Umbilical cord (tissue), 2 donors: ENCODE data around the gene LDLRAD3. TPM values are rescaled to one million over a fixed set of nuclear protein-coding genes. Genes with fewer than 3 reads are reported as not detected.

Source experiments
- DNase-seq: peaks from one replicate; pipeline ENCODE4 v3.0.0-alpha.2; 2015; ENCODE audit warnings: low spot score
- total RNA-seq: library from RNA; depleted of rRNA; stranded (reverse); fragments of >200 nt; gene quantifications from one replicate; pipeline ENCODE4 v1.2.3, GENCODE V29; 2014; ENCODE audit warnings: low replicate concordance; ENCODE audit not compliant: insufficient read depth

LDLRAD3 gene
- total RNA-seq, 1 donor from 2014 or later: 28.9 TPM

DNA sequence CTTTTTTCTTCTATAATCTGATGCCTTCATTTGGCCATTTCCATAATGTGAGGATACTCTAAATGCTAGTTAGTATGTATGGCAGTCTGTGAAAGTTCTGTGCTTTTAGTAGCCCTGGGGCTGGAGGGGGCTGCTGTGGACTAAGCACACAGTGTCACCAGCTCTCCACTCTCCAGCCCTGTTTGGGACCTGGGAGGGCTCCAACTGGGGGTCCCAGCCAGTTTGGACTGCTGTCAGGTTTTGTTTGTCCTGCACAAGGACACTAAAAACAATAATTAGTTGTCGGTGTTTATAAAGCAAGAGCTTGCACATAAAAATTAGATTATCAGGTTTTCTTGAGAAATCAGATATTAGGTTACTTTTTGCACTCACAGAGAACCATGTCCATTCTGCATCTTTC, 103.1 kb downstream of the LDLRAD3 start:
- DNase-seq: no peak

DNA sequence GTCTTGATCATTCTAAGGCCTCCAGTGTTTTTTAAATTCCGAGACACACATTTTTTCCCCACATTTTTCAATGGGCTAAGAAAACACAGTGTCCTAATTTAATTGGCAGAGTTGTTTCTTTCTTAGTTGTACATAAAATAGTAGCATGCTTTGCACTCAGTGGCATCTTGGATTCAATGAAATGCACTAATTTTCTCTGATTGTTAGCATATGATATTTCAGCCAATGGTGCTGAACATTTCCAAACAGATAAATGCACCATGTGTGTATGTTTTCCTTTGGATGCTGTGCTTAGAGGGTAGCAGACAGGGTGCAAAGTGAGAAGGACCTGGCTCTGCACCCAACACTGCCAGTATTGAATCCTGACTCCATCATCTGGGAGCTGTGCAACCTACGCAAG, 103.5 kb downstream of the LDLRAD3 start:
- DNase-seq: no peak

DNA sequence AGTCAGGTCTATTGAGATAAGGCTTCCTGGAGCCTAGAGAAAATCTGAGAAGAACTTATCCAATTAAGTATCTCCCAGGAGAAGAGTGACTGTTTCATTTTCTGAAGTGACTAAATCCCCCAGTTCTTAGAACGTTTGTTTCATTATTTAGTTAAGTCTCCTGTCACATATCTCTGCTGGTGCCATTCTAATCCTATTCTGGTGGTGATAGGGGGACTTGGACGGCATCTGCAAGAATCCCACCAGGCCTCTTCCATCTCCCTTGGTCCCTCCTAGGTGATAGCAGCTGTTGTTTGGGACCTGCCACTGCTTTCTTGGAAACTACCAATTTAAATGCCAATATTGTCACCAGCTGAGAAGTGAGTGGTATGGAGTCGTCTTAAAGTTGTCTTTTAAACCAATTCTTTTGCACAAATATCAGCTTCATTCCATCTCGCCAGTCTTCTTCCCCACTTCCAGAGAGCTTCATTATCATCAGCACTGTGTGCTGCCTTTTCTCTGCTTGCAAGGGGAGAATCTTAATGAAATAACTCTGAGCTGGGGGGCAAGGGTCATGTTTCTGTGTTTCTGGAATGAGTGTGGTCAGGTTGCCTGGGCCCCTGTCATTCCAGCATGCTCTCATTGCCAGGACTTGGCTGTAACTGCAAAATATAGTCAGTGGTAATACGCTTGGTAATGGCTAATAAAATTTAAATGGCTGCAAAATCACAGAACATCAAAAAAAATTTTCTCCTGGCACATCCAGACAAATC, 104.8 kb downstream of the LDLRAD3 start:
- DNase-seq: no peak

DNA sequence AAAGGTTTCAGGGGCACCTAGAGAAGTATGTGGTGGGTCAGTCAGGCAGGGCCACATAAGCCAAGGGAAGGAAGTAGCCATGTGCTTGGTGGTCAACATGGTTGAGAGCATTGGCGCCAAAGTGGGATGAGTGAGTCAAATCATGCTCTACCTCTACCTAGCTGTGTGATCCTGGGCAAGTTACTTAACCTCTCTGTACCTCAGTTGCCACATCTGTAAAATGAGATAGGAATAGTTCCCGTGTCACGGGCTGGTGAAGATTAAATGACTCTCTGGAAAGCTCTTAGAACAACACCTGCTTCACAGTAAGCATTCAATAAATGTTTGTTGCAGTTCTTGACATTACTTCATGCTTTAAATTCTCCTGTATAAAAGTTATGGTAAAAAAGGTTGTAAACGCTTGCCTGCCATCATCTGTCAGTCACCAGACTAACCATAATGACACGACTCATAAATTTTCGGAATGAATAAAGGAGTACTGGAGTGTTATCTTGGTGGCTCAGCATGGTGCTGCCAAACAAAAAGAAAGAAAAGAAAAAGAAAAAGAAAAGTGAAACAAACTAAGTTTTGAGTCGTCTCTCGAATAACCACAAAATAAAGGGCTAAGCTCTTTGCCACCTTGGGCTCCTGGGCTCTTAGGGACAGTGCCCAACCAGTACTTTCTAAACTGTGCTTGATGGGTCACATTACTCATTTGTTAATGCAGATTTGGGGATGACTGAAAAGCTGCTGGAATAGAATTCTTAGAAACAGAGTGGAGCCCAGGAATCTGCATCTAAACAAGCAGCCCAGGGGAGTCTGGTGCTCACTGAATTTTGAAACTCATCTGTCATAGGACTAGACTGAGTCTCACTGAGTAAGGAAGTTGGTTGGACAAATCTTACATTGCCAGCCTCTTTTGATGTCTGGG, 107.6 kb downstream of the LDLRAD3 start:
- no peak for DNase-seq

DNA sequence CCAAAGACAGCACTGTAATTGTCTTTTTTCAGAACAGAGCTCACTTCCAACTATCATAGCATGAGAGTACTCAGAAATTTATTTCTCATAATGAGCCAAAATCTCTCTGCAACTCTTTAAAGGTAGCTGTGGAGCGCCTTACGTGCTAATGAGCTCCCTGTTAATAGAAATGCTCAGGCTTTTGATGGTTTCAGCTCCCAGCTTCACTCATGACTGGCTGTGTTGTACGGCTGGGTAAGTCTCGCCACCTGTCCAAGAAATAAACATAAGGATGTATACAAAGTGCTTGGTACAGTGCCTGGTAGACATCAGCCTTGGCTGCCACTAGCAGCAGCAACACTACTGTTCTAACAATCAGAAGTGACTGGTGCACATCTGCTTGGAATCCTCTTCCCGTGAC, 109.4 kb downstream of the LDLRAD3 start:
- no peak for DNase-seq

DNA sequence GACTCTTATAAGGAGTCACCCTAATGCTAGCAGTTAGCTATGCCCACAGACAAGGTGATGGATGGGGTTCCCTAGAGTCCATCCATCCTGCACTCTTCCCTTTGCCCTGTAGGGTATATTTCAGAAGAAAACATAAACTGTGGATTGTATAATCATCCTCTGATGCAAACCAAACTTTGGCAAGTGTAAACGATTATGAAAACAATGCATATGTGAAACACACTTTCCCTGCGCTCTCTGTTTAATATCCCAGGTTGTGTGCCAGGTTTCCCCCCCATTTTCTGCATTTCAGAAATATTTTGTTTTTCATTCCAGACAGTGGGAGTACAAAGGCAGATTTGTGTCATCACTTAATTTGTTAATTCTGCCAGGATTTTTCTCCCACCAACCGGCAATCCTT, 110.0 kb downstream of the LDLRAD3 start:
- DNase-seq: no peak

DNA sequence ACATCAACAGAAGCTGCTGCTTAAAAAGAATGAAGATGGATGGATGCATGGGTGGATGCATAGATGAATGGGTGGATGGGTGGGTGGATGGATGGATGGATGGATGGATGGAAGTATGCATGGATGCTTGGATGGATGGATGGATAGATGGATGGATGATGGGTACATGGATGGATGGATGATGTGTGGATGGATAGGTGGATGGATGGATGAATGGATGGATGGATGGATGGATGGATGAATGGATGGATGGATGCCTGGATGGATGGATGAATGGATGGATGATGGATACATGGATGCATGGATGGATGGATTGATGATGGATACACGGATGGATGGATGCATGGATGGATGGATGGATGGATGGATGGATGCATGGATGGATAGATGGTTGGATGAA, 110.8 kb downstream of the LDLRAD3 start:
- no peak for DNase-seq

DNA sequence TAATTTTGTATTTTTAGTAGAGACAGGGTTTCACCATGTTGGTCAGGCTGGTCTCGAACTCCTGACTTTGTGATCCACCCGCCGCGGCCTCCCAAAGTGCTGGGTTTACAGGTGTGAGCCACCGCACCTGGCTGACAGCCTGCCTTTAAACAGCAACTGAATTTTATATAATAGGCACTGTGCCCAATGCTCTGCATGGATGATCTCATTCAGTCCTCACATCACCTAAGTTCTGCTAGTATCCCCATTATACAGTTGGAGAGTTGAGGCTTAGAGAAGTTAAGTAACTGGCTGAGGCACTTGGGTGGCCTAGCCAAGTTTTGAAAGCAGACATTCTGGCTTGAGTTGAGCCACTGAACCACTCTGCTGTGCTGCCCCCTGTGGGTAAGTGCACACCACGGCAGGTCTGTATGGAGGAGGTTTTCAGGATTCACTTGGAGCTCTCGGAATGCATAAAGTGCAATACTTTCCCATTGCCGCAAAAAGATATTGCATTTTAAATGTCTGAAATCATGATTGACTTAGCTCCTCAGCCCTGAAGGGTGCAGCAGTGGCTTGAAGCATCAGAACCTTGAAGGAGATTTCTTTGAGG, 112.4 kb downstream of the LDLRAD3 start:
- DNase-seq: no peak

DNA sequence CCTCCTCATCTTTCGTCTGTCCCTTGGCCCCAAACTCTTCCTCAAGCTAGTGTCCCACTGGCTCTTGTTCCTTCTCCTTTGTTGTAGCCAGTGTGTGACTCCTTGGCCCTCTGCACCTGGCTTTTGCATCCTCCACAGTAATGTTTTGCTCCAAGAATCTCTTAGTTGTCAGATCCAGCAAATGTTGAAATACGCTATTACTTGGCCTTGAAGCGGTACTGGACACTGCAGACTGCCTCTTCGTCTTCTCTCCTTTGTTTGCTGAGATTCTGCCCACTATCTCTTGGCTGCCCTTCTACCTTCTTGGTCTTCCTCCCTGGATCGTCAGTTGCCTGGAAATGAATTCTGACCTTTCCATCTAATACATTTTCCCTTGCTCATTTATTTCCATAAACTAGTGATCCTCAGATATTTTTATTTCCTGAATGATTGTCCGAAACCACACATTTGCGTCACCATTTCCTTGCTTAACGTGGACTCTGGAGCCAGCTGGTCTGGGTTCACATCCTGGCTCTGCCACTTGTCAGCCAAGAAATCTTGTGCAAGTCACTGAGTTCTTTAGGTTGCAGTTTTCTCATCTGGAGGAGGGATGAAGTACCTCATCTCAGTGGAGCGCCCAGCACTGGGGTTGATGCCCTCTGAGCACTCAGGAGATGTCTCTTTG, 113.6 kb downstream of the LDLRAD3 start:
- no peak for DNase-seq

DNA sequence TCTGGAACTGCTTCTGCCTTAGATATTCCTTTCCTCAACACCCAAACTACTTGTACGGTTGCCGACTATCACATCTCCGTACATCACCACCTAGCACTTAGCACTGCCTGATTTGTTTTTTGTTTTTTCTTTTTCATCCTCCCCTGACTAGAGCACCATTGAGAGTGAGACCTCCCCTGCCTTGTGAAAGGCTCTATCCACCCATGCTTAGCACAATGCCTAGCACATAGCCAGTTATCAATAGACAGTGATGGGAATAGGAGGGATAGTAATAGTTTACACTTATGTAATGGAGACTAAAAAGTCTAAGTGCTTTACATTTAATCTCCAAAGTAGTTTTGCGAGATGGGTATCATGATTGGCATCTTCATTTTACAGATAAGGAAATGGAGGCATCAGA, 115.8 kb downstream of the LDLRAD3 start:
- DNase-seq: no peak

DNA sequence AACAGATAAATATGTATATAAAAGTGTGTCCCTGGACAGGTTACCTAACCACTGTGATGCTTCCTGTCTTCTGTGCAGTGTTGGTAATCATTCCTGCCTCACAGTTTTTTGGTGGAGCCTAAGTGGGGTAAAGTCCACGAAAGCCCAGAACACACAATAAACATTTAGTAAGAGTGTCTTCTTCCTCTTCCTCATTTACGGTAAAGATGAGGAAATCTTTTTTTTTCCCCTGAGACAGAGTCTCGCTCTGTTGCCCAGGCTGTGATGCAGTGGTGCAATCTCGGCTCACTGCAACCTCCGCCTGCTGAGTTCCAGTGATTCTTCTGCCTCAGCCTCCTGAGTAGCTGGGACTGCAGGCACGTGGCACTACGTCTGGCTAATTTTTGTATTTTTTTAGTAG, 117.1 kb downstream of the LDLRAD3 start:
- DNase-seq: no peak

DNA sequence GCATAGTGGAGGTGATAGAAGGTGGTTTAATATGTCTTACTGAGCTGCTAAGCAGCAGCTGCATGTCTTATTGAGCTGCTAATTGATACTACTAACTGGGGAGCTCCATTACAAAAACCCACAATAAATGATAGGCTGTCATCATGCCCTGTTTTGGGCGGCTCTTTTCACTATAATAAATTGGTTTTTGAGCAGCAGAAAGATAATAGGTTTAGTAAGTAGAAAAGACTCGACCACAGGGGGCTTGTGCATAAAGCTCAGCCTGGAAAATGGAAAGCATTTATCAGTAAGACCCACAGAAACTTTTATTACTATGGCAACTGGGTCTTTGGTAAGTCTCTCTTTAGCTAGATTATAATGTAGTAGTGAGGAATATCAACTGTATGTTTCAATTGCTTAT, 117.6 kb downstream of the LDLRAD3 start:
- no peak for DNase-seq

DNA sequence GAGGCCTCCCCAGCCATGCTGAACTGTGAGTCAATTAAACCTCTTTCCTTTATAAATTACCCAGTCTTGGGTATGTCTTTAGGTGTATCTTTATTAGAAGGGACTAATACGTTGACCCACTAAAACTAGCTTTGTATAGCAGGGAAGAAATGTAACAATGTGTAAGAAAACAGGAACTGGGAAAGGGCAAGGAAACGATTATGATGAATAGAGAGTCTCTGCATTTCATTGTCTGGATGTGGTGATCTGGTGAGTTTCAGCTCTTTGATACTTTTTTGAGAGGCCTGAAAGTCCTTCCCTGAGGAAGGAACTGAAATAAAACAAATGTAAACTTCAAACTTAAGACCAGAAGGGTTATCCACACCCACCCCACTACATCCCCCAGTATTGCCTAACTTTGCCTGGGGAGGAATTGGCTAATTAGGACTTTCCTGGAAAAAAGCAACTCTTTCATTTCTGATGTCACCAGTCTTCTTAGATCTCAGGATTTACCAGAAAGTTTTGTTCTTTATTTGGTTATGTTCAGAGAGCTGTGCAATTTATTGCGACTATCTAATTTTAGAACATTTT, 119.0 kb downstream of the LDLRAD3 start:
- DNase-seq: no peak

DNA sequence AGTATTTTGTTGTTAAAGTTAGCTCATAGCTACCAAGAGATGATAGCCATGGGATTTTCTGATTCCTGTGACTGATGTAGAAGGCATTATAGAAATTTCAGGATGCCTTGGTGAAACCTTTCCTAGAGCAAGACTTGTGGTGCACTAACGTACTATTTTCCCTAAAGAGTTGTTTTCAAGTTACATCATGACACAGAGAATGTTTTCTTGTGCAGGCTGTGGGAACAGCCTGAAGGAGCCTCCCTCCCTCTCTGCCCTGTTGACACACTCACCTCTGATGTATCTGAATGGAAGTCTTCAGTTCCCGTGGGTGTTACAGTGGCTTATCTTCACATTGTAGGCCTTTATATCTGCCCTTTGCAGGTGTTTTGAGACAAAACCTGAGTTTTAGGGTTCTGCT, 121.6 kb downstream of the LDLRAD3 start:
- no peak for DNase-seq

DNA sequence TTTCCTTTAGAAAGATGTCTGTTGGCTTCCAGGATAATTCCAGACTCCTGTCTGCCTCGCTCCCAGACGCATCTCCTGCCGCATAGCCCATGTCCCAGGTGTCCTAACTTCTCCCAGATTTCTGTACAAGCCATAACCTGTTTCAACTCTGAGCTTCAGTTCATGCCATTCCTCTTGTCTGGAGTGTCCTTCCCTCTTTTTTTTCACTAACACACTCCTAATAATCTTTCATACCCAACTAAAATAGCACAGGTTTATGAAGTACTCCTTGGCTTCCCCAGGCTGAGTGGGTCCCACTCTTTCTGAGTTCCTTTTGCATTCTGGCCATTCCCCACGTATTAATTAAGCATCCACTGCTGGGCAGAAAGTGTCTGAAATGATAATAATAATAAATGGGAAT, 123.0 kb downstream of the LDLRAD3 start:
- no peak for DNase-seq

DNA sequence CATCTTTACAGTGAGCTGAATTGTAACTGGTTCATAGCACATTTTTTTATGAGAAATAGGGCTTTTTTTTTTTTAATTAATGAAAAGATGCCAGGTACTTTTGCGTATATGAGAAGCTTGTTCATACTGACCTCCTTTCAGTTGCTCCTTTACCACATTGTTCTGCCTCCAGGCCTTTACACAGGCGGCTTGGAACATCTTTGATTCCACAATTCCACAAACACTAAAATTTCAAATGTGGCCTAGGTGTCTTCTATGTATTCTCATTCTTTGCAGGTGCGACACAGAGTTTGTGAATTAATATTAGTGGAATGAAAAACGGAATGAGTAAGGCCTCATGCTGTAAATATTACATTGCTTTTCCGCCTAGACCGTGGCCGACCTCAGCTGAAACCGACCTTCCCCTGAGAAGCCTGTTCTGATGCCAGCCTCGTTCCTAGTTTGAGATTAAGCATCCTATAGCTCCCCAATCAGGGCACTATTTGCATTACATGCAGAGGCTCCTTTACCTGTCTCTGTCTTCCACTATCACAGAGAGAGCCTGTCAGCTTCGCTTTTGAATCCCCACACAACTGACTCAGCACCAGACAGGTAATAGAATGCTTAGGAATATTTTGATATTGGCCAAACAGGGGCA, 125.8 kb downstream of the LDLRAD3 start:
- no peak for DNase-seq

DNA sequence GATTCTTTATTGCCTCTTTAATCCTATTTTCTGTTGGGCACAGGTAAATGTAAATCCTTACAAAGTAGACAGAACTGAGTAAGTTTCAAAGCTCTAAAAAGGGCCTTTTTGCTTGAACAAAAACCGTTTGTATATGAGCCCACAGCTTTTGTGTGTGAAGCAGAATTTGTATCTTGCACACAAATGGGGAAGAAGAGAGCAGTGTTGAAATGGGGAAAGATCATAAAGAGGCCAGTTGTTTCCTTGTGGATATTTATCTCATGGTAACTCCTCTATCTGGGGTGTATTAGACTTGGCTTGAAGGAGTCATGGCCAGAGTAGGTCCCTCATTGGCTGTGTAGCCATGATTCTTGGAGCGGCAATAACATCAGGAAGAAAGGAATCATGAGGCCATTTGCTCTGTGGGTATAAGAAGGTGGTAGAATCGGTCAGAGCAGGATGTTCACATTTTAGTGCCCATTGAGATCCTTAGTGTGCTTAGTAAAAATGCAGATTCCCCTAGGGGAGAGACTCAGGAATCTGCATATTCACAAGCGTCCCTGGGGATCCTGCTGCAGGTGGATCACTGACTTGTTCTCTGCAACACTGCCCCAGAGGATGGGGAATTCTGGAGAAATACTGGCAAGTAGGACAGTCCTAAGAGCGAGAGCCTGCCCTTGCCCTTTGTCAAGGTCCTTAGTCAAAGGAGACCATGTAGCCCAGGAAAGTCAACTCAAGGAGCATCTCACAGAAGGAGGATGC, 126.5 kb downstream of the LDLRAD3 start:
- no peak for DNase-seq

DNA sequence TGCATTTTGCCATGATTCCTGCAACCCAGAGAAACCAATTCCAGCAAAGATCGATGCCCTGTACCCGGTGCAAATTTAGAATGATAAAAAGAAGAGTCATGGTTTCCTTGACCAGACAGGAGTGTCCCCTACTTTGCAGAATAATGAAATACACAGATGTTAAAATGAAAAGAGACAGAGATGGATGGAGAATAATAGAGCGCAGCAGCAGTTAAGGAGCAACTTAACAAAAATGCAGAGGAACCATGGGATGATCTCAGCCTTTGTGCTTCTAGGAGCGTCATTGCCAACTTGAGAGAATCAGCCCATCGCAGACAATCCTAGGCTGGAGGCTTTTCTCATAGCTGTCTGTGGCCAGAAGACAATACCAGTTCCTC, 127.1 kb downstream of the LDLRAD3 start:
- no peak for DNase-seq

DNA sequence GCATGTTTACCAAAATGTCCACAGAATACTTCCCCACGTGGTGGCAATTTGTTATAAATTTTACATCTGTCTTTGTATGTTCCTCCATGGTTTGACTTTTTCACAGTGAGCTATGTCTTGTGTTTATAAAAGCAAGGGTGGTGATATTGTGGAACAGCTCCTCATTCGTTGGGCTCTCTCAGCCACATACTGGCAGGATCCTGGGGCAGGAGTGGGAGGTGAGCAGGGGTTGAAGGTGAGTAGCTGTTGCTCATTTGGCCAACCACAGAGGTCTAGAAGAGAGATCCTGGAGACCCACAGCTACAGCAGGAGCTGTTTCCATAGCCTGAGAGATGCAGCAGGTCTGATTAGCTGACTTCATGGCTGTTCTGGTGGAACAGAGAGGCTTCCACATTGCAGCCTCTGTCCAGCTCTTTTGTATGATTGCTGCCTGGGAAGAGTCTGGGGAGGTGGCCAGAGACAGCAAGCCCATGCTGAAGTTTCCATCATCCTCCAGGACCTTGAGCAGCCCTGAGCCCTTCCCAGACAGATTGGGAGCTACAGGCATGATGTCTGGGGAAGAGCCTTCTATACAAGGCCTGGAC, 128.1 kb downstream of the LDLRAD3 start:
- no peak for DNase-seq
